ENCODE data around the gene C10orf90.

C10orf90 gene

DNA sequence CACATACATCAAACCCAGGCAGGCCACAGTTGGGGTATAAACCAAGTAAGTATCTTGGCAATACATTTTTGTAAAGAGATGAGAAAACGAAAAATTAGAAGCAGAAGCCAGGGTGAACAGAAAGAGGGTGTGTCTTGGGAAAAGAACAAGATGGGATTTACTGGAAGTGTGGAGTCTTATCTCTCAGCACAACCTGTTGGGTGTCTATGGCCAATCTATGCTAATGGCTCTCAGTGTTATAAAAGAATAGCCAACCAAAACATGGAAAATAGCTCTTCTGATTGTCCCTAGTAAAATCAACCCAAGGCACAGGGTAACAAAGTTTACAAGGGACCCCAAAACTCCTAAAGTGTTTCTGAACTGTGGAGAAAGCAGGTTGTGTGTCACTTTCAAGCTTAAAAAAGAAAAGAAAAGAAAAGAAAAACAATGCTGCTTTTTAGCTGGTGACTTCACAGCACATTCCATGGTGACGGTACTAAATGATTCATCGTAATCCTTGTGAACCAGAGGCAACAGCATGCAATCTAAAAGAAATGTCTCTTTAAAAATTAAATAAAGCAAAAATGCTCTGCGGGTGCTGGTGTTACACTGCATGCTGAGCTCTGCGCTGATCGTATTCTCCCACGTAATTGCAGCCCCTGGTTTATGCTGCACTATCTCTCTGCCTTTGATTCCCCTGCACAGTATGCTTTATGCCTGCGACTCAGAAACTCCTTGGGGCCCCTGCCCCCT is 100.8 kb downstream of the C10orf90 start:
- TF ChIP-seq, protein P1, sequence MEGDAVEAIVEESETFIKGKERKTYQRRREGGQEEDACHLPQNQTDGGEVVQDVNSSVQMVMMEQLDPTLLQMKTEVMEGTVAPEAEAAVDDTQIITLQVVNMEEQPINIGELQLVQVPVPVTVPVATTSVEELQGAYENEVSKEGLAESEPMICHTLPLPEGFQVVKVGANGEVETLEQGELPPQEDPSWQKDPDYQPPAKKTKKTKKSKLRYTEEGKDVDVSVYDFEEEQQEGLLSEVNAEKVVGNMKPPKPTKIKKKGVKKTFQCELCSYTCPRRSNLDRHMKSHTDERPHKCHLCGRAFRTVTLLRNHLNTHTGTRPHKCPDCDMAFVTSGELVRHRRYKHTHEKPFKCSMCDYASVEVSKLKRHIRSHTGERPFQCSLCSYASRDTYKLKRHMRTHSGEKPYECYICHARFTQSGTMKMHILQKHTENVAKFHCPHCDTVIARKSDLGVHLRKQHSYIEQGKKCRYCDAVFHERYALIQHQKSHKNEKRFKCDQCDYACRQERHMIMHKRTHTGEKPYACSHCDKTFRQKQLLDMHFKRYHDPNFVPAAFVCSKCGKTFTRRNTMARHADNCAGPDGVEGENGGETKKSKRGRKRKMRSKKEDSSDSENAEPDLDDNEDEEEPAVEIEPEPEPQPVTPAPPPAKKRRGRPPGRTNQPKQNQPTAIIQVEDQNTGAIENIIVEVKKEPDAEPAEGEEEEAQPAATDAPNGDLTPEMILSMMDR (conservative IDR thresholded peaks at IDR 0.05; ENCODE audit: low read depth, low read length) = no peak
- peak; percentile 89 for DNase-seq (ENCODE audit: low read depth)
- H3K4me3 ChIP-seq (ENCODE audit: low read depth, low read length) = peak overlapping the region; percentile 46

DNA sequence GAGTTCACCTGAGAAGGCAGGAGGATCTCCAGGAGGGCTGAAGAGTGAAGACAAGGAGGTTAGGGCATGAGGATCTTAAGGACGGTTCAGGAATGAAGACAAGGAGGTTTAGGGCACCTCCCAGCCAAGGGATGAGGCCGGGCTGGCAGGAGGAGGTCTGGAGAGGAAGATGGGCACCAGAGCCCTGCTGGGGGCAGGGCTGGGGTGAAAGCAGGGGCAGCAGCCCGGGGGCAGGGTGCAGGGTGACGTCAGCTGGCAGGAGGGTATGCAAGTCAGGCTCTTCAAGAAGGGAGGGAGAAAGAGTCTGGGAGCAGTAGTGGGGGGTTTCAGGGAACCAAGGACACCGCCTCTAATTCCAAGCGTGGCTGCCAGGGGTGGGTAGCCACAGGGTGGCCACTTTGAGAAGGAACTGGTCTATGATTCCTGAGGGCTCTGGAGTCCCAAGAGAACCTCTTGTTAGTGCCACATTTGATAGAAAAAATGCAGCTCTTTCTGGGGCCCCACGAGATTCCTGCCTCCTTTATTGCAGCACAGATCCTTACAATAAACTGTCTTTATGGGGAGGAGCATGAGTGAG is 101.6 kb downstream of the C10orf90 start:
- TF ChIP-seq, protein P1 (conservative IDR thresholded peaks at IDR 0.05; ENCODE audit: low read depth, low read length) = no peak
- DNase-seq (ENCODE audit: low read depth) = no peak
- H3K4me3 ChIP-seq (ENCODE audit: low read depth, low read length) = no peak overlapping the region

DNA sequence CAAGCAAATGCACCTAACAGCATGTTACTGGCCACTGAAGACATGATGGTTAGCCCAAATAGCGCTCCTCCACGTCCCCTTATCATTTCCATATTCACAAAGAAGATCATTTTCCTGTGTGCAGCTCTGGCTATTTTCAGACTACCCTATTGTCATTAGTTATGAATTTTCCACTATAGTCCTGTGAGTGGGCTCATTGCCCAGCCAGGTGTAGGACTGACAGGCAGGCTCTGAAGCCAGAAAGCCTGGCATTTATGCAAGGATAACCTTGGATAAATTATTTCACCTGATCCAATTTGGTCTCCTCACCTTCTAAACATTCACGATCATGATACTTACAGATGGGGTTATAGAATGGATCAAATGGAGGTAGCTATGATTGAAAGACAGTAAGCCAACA is 104.6 kb downstream of the C10orf90 start:
- DNase-seq (ENCODE audit: low read depth) = no peak
- TF ChIP-seq, protein P1 (conservative IDR thresholded peaks at IDR 0.05; ENCODE audit: low read depth, low read length) = no peak
- H3K4me3 ChIP-seq (ENCODE audit: low read depth, low read length) = no peak overlapping the region

DNA sequence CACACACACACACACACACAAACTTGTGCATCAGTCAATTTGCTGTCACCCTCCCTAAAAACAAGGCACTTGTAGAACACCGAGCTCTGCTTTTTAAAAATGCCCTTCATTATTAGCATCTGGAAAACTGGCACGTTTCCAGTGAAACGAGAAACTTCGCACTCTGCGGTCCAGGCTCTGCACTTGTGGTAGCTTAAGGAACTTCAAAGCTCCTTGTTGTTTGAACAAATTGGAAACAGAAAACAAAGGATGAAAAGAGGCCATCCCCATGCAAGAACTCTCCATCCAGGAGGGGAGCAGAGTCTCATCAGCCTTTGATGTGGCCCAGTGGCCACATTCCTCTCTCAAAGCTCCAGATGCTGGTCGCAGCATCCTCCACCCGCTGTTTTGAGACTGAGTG is 105.1 kb downstream of the C10orf90 start:
- TF ChIP-seq, protein P1 (conservative IDR thresholded peaks at IDR 0.05; ENCODE audit: low read depth, low read length) = peak; percentile 22
- no peak overlapping the region for H3K4me3 ChIP-seq (ENCODE audit: low read depth, low read length)
- DNase-seq (ENCODE audit: low read depth) = peak; percentile 59

DNA sequence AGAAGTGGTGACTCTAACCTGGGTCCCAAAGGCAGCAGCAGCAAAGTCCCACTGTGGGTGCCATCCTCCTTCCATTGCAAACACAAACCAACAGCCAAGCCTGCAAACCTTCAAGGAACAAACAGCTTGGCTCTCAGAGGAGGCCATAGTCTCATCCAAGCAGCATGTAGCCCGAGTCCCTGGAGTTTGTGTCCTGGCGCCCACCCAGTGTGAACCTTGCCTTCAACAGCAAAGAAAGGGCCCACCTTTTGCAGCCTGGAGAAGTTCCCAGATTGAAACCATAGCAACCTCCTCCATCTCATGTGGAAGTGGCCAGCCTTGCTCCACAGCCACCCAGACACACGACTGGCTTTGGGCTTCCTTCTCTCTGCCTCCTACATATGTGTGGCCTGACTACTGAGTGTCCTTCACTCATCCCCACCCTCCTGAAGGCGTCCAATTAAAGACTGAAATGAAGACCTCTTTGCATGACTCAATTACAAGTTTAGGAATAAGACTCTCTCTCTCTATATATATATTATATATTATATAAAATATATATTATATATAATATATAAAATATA is 106.1 kb downstream of the C10orf90 start:
- DNase-seq (ENCODE audit: low read depth) = no peak
- TF ChIP-seq, protein P1 (conservative IDR thresholded peaks at IDR 0.05; ENCODE audit: low read depth, low read length) = no peak
- H3K4me3 ChIP-seq (ENCODE audit: low read depth, low read length) = no peak overlapping the region

DNA sequence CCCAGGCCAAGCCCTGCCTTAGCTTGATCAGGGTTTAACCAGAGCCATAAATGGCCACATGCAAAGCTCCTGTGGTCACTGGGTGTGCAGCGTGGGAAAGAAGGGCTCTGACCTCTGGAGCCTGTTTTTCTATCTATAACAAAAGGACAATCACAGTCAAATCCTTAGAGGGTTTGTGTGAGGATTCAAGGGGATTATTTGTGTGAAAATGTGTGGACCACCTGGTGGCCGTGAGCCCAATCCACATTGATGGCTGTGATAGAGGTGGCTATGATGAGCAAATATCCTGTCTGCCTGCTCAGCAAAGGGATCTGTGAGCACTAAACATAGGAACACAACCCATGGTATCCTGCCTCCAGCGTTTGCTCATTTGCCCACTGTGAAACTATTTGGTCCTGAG is 107.1 kb downstream of the C10orf90 start:
- TF ChIP-seq, protein P1 (conservative IDR thresholded peaks at IDR 0.05; ENCODE audit: low read depth, low read length) = no peak
- no peak overlapping the region for H3K4me3 ChIP-seq (ENCODE audit: low read depth, low read length)
- DNase-seq (ENCODE audit: low read depth) = no peak
